Stomach (tissue), 9 donors: Measurements from ENCODE around the gene INPP5A. TPM values are rescaled to one million over a fixed set of nuclear protein-coding genes. Genes with fewer than 3 reads are reported as not detected.

Source experiments
- DNase-seq, 2 donors: peaks; one replicate each; pipeline versions ENCODE4 v3.0.0 to v3.0.0-alpha.2; 2013 to 2019
- H3K27ac ChIP-seq, 5 donors: fragments of 200-600 bp in 4 of 5; sonication (generic) in 4 of 5; one replicate each; pipeline ENCODE4 v1.5.1; 2013 to 2019; ENCODE audit warnings: mild to moderate bottlenecking in 1 of 5, moderate library complexity in 1 of 5
- H3K27me3 ChIP-seq, 3 donors: fragments of 200-600 bp; sonication (generic); one replicate each; pipeline ENCODE4 v1.5.1; 2017 to 2019; ENCODE audit warnings: mixed run types in 1 of 3
- H3K36me3 ChIP-seq, 4 donors: fragments of 200-600 bp; sonication (generic); 1 replicate in 3 of 4; 2 replicates in 1 of 4; pipeline ENCODE4 v1.5.1; 2016 to 2019
- H3K4me1 ChIP-seq, 4 donors: fragments of 200-600 bp; sonication (generic); one replicate each; pipeline ENCODE4 v1.5.1; 2016 to 2019
- H3K4me3 ChIP-seq, 4 donors: fragments of 200-600 bp; sonication (generic) in 3 of 4; one replicate each; pipeline ENCODE4 v1.5.1; 2016 to 2019; ENCODE audit warnings: mild to moderate bottlenecking in 1 of 4
- H3K9me3 ChIP-seq, 4 donors: fragments of 200-600 bp; sonication (generic); one replicate each; pipeline ENCODE4 v1.5.1; 2016 to 2019
- EP300 ChIP-seq: sonication (generic); formaldehyde crosslinking; IDR thresholded peaks from one replicate; pipeline ENCODE4 v1.6.1; 2017; ENCODE audit warnings: antibody characterized with exemption
- POLR2A ChIP-seq, 4 donors: fragments of 450-650 bp; IDR thresholded peaks; one replicate each; pipeline ENCODE4 v1.6.1; 2016; ENCODE audit warnings: antibody characterized with exemption in 4 of 4, control low read depth in 2 of 4, mild to moderate bottlenecking in 1 of 4, moderate library complexity in 1 of 4
- POLR2AphosphoS5 ChIP-seq, 3 donors: sonication (generic); formaldehyde crosslinking; IDR thresholded peaks; one replicate each; pipeline ENCODE4 v1.6.1; 2016; ENCODE audit warnings: antibody characterized with exemption in 3 of 3
- WGBS, 5 donors: extraction: QIAGEN DNeasy Blood & Tissue Kit in 3 of 5; methylation state at CpG; one replicate each; pipeline versions ENCODE4 v1.1.5 to v1.1.7; 2013 to 2018; 5-methylcytosine and 5-hydroxymethylcytosine counted together
- intact Hi-C: fragments of 100-400 bp; cut with DNase I; formaldehyde crosslinking; loops from one replicate; pipeline ENCODE4 v1.15.1; 2023; ENCODE audit warnings: low total_unique reads
- polyA plus RNA-seq, 3 donors: library from polyadenylated mRNA; stranded (reverse); fragments of 200-250 nt; gene quantifications; one replicate each; pipeline ENCODE4 v1.2.3, GENCODE V29; 2013
- total RNA-seq, 5 donors: library from RNA; depleted of rRNA; stranded (reverse); fragments of >200 nt; gene quantifications; one replicate each; pipeline versions ENCODE4 v1.1.0 to v1.2.3, GENCODE V29; 2014 to 2016
- TF ChIP-seq, protein P1 (sequence below), 7 experiments: fragments of 450-650 bp in 4 of 7; fragments of 200-600 bp in 3 of 7; sonication (generic) in 3 of 7; IDR thresholded peaks; one replicate each; pipeline ENCODE4 v1.5.1; 2016 to 2019; ENCODE audit warnings: antibody characterized with exemption in 7 of 7, control low read depth in 2 of 7, mild to moderate bottlenecking in 1 of 7
- donor health status: healthy with polysubstance abuse.
- donor health status: Bipolar disorder and iron deficiency.
- donor health status: healthy.

Gene INPP5A
- total and polyA plus RNA-seq, 8 donors, result 17.2 to 72.3 (median 31.0) TPM

DNA sequence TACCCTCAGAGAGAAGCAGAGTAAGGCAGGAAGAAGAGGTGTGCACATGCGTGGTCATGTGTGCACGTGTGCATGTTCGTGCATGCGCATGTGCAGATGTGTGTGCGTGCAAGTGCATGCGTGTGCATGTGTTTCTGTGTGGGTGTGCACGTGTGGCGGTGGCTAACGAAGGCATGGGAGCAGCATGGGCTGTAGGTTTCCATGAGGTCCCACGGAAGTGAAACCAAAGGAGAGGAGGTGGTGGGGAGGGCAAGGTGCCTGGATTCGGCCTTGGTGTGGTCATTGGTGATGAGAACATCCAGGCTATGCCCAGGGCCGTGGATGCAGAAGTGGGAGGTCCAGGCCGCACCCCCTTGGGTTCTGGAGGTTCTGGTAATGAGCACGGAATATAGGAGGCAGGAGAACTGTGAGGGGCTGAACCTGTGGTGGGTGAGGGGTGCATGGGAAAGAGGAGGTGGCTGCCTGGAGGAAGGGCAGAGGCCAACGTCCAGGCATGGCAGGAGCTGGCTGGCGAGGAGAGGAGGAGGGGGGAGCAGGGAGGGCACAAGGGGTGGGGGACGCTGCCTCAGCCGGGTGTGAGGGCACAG lies 2.4 kb upstream of the INPP5A start:
- TF ChIP-seq EP300 (no peak), POLR2A (IDR thresholded peaks at IDR 0.05) (no peak), POLR2AphosphoS5 (IDR thresholded peaks at IDR 0.05) (no peak)
- TF ChIP-seq, protein P1, sequence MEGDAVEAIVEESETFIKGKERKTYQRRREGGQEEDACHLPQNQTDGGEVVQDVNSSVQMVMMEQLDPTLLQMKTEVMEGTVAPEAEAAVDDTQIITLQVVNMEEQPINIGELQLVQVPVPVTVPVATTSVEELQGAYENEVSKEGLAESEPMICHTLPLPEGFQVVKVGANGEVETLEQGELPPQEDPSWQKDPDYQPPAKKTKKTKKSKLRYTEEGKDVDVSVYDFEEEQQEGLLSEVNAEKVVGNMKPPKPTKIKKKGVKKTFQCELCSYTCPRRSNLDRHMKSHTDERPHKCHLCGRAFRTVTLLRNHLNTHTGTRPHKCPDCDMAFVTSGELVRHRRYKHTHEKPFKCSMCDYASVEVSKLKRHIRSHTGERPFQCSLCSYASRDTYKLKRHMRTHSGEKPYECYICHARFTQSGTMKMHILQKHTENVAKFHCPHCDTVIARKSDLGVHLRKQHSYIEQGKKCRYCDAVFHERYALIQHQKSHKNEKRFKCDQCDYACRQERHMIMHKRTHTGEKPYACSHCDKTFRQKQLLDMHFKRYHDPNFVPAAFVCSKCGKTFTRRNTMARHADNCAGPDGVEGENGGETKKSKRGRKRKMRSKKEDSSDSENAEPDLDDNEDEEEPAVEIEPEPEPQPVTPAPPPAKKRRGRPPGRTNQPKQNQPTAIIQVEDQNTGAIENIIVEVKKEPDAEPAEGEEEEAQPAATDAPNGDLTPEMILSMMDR (IDR thresholded peaks at IDR 0.05), result no peak
- DNase-seq, result peak in 1 of 2 donors; percentile 22
- no peaks in the 10 kb centered on the region for H3K27me3 ChIP-seq
- intact Hi-C loops, result loop anchor here (10.0 kb wide), 1 partner anchor 70 kb away; no protein-coding TSS in a partner anchor
- H3K27ac ChIP-seq, result peak overlapping the region in 1 of 5 donors; percentile 96
- H3K4me1 ChIP-seq, result peaks cover 30 to 39% (median 35%) of the 10 kb centered on the region in 4 donors
- no peak overlapping the region for H3K4me3 ChIP-seq
- H3K36me3 ChIP-seq, result no peaks in the 10 kb centered on the region
- H3K9me3 ChIP-seq, result peaks cover 3 to 8% (median 3%) of the 10 kb centered on the region in 4 donors
- whole genome bisulfite sequencing, 5 donors, result 90 to 93% (median 91%) methylated on average over 18 of the region's 18 CpGs

DNA sequence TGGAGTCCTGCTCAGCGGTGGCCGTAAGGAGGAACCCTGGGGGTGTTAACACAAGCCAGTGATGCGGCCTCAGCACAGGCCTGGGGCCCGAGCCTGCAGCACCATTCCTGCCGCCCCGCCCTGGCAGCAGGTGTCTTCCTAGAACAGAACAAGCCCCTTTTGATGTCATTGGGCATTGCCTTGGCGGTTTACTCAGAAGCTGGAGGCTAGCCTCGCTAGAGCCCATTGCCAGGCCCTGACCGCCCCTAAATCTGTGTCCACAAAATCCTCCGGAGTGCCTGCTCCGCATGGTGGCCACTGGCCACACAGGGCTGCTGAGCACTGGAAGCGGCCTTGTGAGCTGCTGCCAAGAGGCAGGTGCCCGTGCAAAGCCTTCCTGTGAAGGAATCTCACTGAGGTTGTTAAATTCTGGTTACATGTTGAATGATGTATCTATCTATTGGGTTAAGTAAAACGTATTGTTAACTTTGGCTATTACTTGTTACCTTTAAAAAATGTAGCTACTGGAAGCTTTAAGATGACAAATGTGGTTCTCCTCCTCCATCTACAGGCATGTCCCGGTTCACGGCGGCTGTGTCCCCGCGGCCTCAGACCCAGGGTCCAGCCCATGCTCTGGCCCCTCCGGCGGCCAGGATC lies 1.2 kb upstream of the INPP5A start:
- DNase-seq, result peak in 1 of 2 donors; percentile 38
- peaks cover 41 to 51% (median 47%) of the 10 kb centered on the region in 4 donors for H3K4me1 ChIP-seq
- peak overlapping the region; percentile 87 to 96 (median 92) for H3K27ac ChIP-seq
- 32 to 44% (median 37%) methylated on average over 21 of the region's 21 CpGs for WGBS, 5 donors
- peak overlapping the region; percentile 59 to 78 (median 76) for H3K4me3 ChIP-seq
- H3K36me3 ChIP-seq, result no peaks in the 10 kb centered on the region
- H3K27me3 ChIP-seq, result no peaks in the 10 kb centered on the region
- intact Hi-C loops, result loop anchor here (10.0 kb wide), 1 partner anchor 72 kb away; no protein-coding TSS in a partner anchor
- H3K9me3 ChIP-seq, result peaks cover 0 to 3% (median 2%) of the 10 kb centered on the region in 4 donors
- TF ChIP-seq POLR2A (IDR thresholded peaks at IDR 0.05) (no peak), EP300 (no peak), POLR2AphosphoS5 (IDR thresholded peaks at IDR 0.05) (no peak)

DNA sequence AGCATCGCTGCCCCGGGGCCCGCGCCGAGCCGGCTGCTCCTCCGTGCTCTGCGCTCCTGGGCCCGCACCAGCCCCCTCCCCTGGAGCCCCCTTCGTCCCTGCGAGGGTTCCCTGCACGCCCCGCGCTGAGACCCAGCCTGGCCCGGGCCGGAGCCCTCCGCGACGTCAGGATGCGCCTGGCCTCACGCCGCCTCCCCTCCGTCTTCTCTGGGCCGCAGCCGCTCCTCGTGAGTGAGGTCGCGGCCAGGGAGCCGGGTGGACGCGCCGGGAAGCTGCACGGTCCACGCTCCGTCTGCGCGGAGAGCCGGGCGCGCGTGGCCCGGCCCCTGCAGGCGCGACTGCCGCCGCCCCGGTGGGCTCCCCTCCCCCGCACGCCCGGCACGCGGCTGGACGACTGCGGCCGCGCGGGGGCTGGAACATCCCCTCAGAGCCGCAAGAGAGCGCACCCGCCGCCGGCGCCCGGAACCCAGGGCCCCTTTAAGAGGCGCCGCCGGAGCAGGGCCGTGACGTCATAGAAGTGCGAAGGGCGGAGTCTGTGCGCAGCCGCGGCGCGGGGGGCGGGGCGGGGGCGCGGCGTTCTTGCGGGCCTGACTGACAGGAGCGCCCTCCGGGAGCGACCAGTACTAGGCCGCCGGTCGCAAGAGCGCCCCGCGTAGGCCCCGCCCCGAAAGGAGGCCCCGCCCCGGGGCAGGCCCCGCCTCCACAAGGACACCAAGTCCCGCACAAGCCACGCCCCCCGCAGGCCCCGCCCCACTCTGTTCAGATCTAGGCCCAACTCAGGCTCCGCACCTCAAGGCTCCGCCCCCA lies 507 bp upstream of the INPP5A start:
- peak overlapping the region; percentile 87 to 96 (median 92) for H3K27ac ChIP-seq
- TF ChIP-seq EP300 (no peak), POLR2AphosphoS5 (IDR thresholded peaks at IDR 0.05) (peak; percentile 60 to 74 (median 60)), POLR2A (IDR thresholded peaks at IDR 0.05) (no peak)
- TF ChIP-seq, protein P1 (IDR thresholded peaks at IDR 0.05), result peak in 2 of 7 experiments; percentile 34 to 40
- peak; percentile 100 for DNase-seq
- H3K4me3 ChIP-seq, result peak overlapping the region; percentile 59 to 80 (median 78)
- WGBS, 5 donors, result 0 to 1% (median 0%) methylated on average over 27 to 102 of the region's 102 CpGs
- H3K27me3 ChIP-seq, result no peaks in the 10 kb centered on the region
- H3K9me3 ChIP-seq, result no peaks in the 10 kb centered on the region
- intact Hi-C loops, result loop anchor here (10.0 kb wide), 1 partner anchor 72 kb away; no protein-coding TSS in a partner anchor
- H3K4me1 ChIP-seq, result peaks cover 48 to 58% (median 55%) of the 10 kb centered on the region in 4 donors
- H3K36me3 ChIP-seq, result no peaks in the 10 kb centered on the region

DNA sequence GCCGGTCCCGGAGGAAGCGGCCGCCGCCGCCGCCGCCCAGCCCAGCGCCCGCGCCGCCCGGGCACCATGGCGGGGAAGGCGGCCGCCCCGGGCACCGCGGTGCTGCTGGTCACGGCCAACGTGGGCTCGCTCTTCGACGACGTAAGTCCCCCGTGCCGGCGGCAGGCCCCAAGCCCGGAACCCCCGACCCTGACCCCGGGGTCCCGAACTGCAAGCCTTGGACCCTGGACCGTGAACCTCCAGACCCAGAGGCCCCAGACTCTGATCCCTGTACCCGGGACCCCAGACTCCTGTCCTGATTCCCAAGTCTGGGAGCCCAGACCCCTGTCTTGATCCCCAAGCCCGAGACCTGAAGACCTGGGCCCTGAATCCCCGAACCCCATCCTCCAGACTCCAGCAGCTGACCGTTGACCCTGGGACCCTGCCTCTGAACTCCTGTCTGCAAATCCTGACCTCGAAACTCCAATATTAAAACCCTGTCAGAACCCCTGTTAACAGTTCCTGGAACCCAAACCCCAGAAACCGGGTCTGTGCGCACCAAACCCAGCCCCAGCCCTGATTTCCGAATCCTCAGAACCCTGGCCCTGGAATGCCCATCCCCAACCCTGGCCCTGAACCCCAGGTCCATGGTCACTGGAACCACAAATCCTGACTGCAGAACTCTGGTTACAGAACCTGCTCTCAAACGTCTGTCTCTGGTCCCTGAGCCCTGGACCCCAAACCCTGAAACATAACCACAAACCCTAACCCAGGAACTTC lies 623 bp downstream of the INPP5A start:
- peak; percentile 26 to 64 for DNase-seq
- no peaks in the 10 kb centered on the region for H3K9me3 ChIP-seq
- H3K36me3 ChIP-seq, result peaks cover 0 to 8% (median 0%) of the 10 kb centered on the region in 4 donors
- peak overlapping the region; percentile 80 to 96 (median 88) for H3K27ac ChIP-seq
- peak overlapping the region; percentile 69 to 80 (median 74) for H3K4me3 ChIP-seq
- TF ChIP-seq EP300, result no peak
- TF ChIP-seq, protein P1 (IDR thresholded peaks at IDR 0.05), result no peak
- TF ChIP-seq POLR2AphosphoS5 (IDR thresholded peaks at IDR 0.05), result no peak
- no peak for TF ChIP-seq POLR2A (IDR thresholded peaks at IDR 0.05)
- intact Hi-C loops, result loop anchor here (10.0 kb wide), 1 partner anchor 73 kb away; no protein-coding TSS in a partner anchor
- H3K27me3 ChIP-seq, result no peaks in the 10 kb centered on the region
- peaks cover 49 to 69% (median 61%) of the 10 kb centered on the region in 4 donors for H3K4me1 ChIP-seq
- WGBS, 5 donors, result 4 to 7% (median 6%) methylated on average over 15 to 42 of the region's 42 CpGs
